Fibroblast of lung (primary cell): ENCODE measurements around the gene RPS23. TPM values are rescaled to one million over a fixed set of nuclear protein-coding genes. Genes with fewer than 3 reads are reported as not detected.
A peak's percentile ranks its signal among the peaks of the same experiment; 100 is the strongest.

ENCODE experiments used
- DNase-seq, 2 donors: peaks; one replicate each; pipeline versions ENCODE4 v3.0.0 to v3.0.0-alpha.2; 2010; ENCODE audit warnings: low read depth in 2 of 2
- H2AFZ ChIP-seq: 2 replicates; pipeline ENCODE4 v1.5.1; 2012; ENCODE audit warnings: low read length, control low read depth, inconsistent platforms
- H3K27ac ChIP-seq: 2 replicates; pipeline ENCODE4 v1.5.1; 2011; ENCODE audit warnings: low read length, control low read depth; ENCODE audit not compliant: insufficient read depth
- H3K27me3 ChIP-seq: 2 replicates; pipeline ENCODE4 v1.5.1; 2011; ENCODE audit warnings: mild to moderate bottlenecking, low read length; ENCODE audit not compliant: control insufficient read depth, insufficient read depth
- H3K36me3 ChIP-seq: 2 replicates; pipeline ENCODE4 v1.5.1; 2011; ENCODE audit warnings: low read length; ENCODE audit not compliant: control insufficient read depth, insufficient read depth
- H3K4me1 ChIP-seq: 2 replicates; pipeline ENCODE4 v1.5.1; 2011; ENCODE audit warnings: low read length; ENCODE audit not compliant: control insufficient read depth, insufficient read depth; ENCODE audit errors: extremely low read depth
- H3K4me2 ChIP-seq: 2 replicates; pipeline ENCODE4 v1.5.1; 2011; ENCODE audit warnings: low read length, control low read depth; ENCODE audit not compliant: insufficient read depth; ENCODE audit errors: extremely low read depth
- H3K4me3 ChIP-seq, 4 experiments: fragments of 200-600 bp in 1 of 4; sonication (generic) in 1 of 4; replicated peaks in 1 of 4; 2 replicates each; pipeline ENCODE4 v1.5.1; 2011 to 2016; ENCODE audit warnings: low read length in 4 of 4, low read depth in 3 of 4, mild to moderate bottlenecking in 3 of 4, control low read depth in 2 of 4, inconsistent platforms in 1 of 4, mixed read lengths in 1 of 4; ENCODE audit not compliant: insufficient read depth in 1 of 4; ENCODE audit errors: control extremely low read depth in 1 of 4
- H3K79me2 ChIP-seq: 2 replicates; pipeline ENCODE4 v1.5.1; 2012; ENCODE audit warnings: mild to moderate bottlenecking, low read length, inconsistent platforms; ENCODE audit not compliant: control insufficient read depth, insufficient read depth
- H3K9ac ChIP-seq: 2 replicates; pipeline ENCODE4 v1.5.1; 2011; ENCODE audit warnings: mild to moderate bottlenecking, low read length, control low read depth; ENCODE audit not compliant: insufficient read depth
- H3K9me3 ChIP-seq: 2 replicates; pipeline ENCODE4 v1.5.1; 2012; ENCODE audit warnings: low read depth, low read length; ENCODE audit not compliant: control insufficient read depth, insufficient read depth
- H4K20me1 ChIP-seq: 2 replicates; pipeline ENCODE4 v1.5.1; 2011; ENCODE audit warnings: low read length; ENCODE audit not compliant: control insufficient read depth, insufficient read depth; ENCODE audit errors: extremely low read depth
- EZH2 ChIP-seq: IDR thresholded peaks from 2 replicates; pipeline ENCODE4 v1.5.1; 2012; ENCODE audit warnings: low read length, control low read depth, mild to moderate bottlenecking; ENCODE audit errors: missing control alignments
- polyA plus RNA-seq, 2 donors: library from polyadenylated mRNA; depleted of rRNA in 1 of 2; stranded (reverse) in 1 of 2; unstranded in 1 of 2; fragments of >200 nt; gene quantifications; 2 replicates each; pipeline ENCODE4 v1.2.1, GENCODE V29; 2011 to 2012; ENCODE audit warnings: missing spikeins in 1 of 2
- total RNA-seq: library from RNA; depleted of rRNA; stranded (reverse); fragments of >200 nt; gene quantifications from 2 replicates; pipeline ENCODE4 v1.2.1, GENCODE V29; 2014
- TF ChIP-seq, protein P1 (sequence below), 2 donors: IDR thresholded peaks in 1 of 2; conservative IDR thresholded peaks in 1 of 2; 1 replicate in 1 of 2; 2 replicates in 1 of 2; pipeline ENCODE4 v1.5.1; 2011 to 2012; ENCODE audit warnings: low read length in 2 of 2, control low read depth in 1 of 2, inconsistent platforms in 1 of 2, low read depth in 1 of 2, mild to moderate bottlenecking in 1 of 2

Gene RPS23
- total and polyA plus RNA-seq, 2 donors (not counting 1 experiment from before 2014, with no cell fraction given) = 2,712 to 7,387 TPM

GRCh38 chr5:82285206-82285605 is 7.1 kb upstream of the RPS23 start:
- H3K9ac ChIP-seq = no peak overlapping the region
- no peaks in the 10 kb centered on the region for H3K9me3 ChIP-seq
- TF ChIP-seq, protein P1, sequence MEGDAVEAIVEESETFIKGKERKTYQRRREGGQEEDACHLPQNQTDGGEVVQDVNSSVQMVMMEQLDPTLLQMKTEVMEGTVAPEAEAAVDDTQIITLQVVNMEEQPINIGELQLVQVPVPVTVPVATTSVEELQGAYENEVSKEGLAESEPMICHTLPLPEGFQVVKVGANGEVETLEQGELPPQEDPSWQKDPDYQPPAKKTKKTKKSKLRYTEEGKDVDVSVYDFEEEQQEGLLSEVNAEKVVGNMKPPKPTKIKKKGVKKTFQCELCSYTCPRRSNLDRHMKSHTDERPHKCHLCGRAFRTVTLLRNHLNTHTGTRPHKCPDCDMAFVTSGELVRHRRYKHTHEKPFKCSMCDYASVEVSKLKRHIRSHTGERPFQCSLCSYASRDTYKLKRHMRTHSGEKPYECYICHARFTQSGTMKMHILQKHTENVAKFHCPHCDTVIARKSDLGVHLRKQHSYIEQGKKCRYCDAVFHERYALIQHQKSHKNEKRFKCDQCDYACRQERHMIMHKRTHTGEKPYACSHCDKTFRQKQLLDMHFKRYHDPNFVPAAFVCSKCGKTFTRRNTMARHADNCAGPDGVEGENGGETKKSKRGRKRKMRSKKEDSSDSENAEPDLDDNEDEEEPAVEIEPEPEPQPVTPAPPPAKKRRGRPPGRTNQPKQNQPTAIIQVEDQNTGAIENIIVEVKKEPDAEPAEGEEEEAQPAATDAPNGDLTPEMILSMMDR (conservative IDR thresholded peaks at IDR 0.05 in 1 of 2, IDR thresholded peaks at IDR 0.05 in 1 of 2; ENCODE audit: low read depth in 1 of 2, low read length in 2 of 2) = no peak
- no peak for TF ChIP-seq EZH2
- H3K79me2 ChIP-seq = no peaks in the 10 kb centered on the region
- no peaks in the 10 kb centered on the region for H3K27me3 ChIP-seq
- DNase-seq = no peak
- H2AFZ ChIP-seq = no peak overlapping the region
- no peaks in the 10 kb centered on the region for H4K20me1 ChIP-seq
- H3K27ac ChIP-seq = no peak overlapping the region
- no peak overlapping the region for H3K4me2 ChIP-seq
- no peaks in the 10 kb centered on the region for H3K4me1 ChIP-seq
- no peak overlapping the region for H3K4me3 ChIP-seq
- no peaks in the 10 kb centered on the region for H3K36me3 ChIP-seq

- no peak for DNase-seq
- no peaks in the 10 kb centered on the region for H3K79me2 ChIP-seq
- no peak overlapping the region for H3K27ac ChIP-seq
- H3K36me3 ChIP-seq = no peaks in the 10 kb centered on the region
- no peaks in the 10 kb centered on the region for H4K20me1 ChIP-seq
- no peak overlapping the region for H2AFZ ChIP-seq
- TF ChIP-seq, protein P1 (conservative IDR thresholded peaks at IDR 0.05 in 1 of 2, IDR thresholded peaks at IDR 0.05 in 1 of 2; ENCODE audit: low read depth in 1 of 2, low read length in 2 of 2) = no peak
- TF ChIP-seq EZH2 = no peak
- no peak overlapping the region for H3K9ac ChIP-seq
- no peaks in the 10 kb centered on the region for H3K9me3 ChIP-seq
- H3K4me2 ChIP-seq = no peak overlapping the region
- no peaks in the 10 kb centered on the region for H3K4me1 ChIP-seq
- H3K27me3 ChIP-seq = no peaks in the 10 kb centered on the region
- no peak overlapping the region for H3K4me3 ChIP-seq
These were observed 5.7 kb upstream of the RPS23 start for GRCh38 chr5:82283893-82284292.

DNA sequence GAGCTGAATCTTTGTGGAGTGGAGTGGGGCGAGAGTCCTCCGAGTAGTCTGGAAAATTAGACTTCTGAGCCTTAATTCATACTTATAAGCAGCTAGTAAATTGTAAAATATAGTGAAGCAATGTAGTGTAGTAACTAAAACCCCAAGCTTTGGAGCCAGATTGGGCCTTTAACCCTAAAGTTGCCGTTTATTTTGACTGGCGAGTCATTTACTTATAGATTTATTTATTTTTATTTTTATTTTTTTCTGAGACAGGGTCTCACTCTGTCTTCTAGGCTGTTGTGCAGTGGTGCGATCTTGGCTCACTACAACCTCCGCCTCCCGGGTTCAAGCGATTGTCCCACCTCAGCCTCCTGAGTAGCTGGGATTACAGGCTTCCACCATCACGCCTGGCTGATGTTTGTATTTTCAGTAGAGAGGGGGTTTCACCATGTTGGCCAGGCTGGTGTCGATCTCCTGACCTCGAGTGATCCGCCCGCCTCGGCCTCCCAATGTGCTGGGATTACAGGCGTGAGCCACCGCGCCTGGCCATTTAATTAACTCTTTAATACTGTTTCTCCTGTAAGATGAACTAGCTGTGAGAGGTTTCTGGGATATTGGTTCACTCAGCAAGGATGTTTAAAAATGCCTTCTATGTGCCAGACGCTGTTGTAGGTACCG is 687 bp upstream of the RPS23 start:
- no peak for DNase-seq
- Histone ChIP-seq H3K27ac (peak overlapping the region; percentile 89), H3K4me1 (no peaks in the 10 kb centered on the region), H3K9ac (peak overlapping the region; percentile 92), H3K4me2 (peak overlapping the region; percentile 83), H3K9me3 (no peaks in the 10 kb centered on the region), H2AFZ (peak overlapping the region; percentile 32), H3K27me3 (no peaks in the 10 kb centered on the region), H3K79me2 (peaks cover 20% of the 10 kb centered on the region), H3K36me3 (peaks cover 12% of the 10 kb centered on the region), H4K20me1 (no peaks in the 10 kb centered on the region), H3K4me3 (peak overlapping the region; percentile 83 to 97 (median 94))
- TF ChIP-seq, protein P1 (conservative IDR thresholded peaks at IDR 0.05 in 1 of 2, IDR thresholded peaks at IDR 0.05 in 1 of 2; ENCODE audit: low read depth in 1 of 2, low read length in 2 of 2) = no peak
- TF ChIP-seq EZH2 = no peak
